Esophagus muscularis mucosa (tissue), 4 donors: ENCODE data around the gene ZEB2.

Source experiments
- CTCF ChIP-seq, 3 experiments: fragments of 200-600 bp in 2 of 3; fragments of 450-650 bp in 1 of 3; sonication (generic) in 2 of 3; IDR thresholded peaks; one replicate each; pipeline ENCODE4 v1.5.1; 2017 to 2019; ENCODE audit warnings: antibody characterized with exemption in 3 of 3, mild to moderate bottlenecking in 2 of 3, moderate library complexity in 1 of 3
- EP300 ChIP-seq: sonication (generic); formaldehyde crosslinking; IDR thresholded peaks from one replicate; pipeline ENCODE4 v1.6.1; 2017; ENCODE audit warnings: antibody characterized with exemption
- POLR2A ChIP-seq: fragments of 450-650 bp; IDR thresholded peaks from one replicate; pipeline ENCODE4 v1.6.1; 2017; ENCODE audit warnings: antibody characterized with exemption, moderate library complexity, mild to moderate bottlenecking, low read depth
- POLR2AphosphoS5 ChIP-seq, 2 donors: sonication (generic); formaldehyde crosslinking; IDR thresholded peaks; one replicate each; pipeline ENCODE4 v1.6.1; 2017; ENCODE audit warnings: antibody characterized with exemption in 2 of 2

- no peak for TF ChIP-seq CTCF (IDR thresholded peaks at IDR 0.05)
- no peak for TF ChIP-seq EP300
- no peak for TF ChIP-seq POLR2A
- no peak for TF ChIP-seq POLR2AphosphoS5 (IDR thresholded peaks at IDR 0.05)
These were observed 12.3 kb downstream of the ZEB2 start for GRCh38 chr2:144507441-144508171.
